HCT116 (cell line): ENCODE measurements around the gene SDK2. TPM values are rescaled to one million over a fixed set of nuclear protein-coding genes. Genes with fewer than 3 reads are reported as not detected.

Experiments
- ATAC-seq: fragments of 200-7000 bp; cut with Tn5 transposase; 2 replicates; pipeline ENCODE4 v1.9.1; 2020; ENCODE audit warnings: mild to moderate bottlenecking, moderate library complexity
- BruUV-seq: library from RNA; stranded (reverse); fragments of 400-500 nt; replicated peaks from 2 replicates; lab custom pipeline; 2021; lab: Mats Ljungman, UMichigan
- CTCF ChIA-PET: fragments of 300-600 bp; sonication (Branson Sonifier 250); formaldehyde crosslinking; loops from one replicate; lab custom pipeline; 2021; ENCODE audit warnings: antibody characterized with exemption; lab: Charles Lee
- POLR2A ChIA-PET: fragments of 300-600, 350-600 bp; sonication (Branson Sonifier 250); formaldehyde crosslinking; loops from one replicate; lab custom pipeline; 2021; ENCODE audit warnings: antibody characterized with exemption; lab: Charles Lee
- RAD21 ChIA-PET, 2 experiments: fragments of 300-600 bp; sonication (Branson Sonifier 250); formaldehyde crosslinking; loops; one replicate each; lab custom pipeline; 2023; ENCODE audit warnings: low total read pairs in 2 of 2; ENCODE audit not compliant: uncharacterized antibody in 2 of 2, unreplicated experiment in 2 of 2, low non-redundant PET in 1 of 2; lab: Charles Lee
- DNase-seq: peaks from one replicate; pipeline ENCODE4 v3.0.0-alpha.2; 2010; ENCODE audit warnings: low read depth, low spot score
- H2AFZ ChIP-seq: fragments of 200-600 bp; shearing (Covaris generic), sonication (generic); 2 replicates; pipeline ENCODE4 v1.6.1; 2017; ENCODE audit warnings: low read depth, mixed run types, mixed read lengths, antibody characterized with exemption, low read length; ENCODE audit not compliant: poor library complexity, severe bottlenecking
- H3K27ac ChIP-seq: 2 replicates; pipeline ENCODE4 v1.5.1; 2012; ENCODE audit warnings: low read depth, low read length
- H3K27me3 ChIP-seq: fragments of 200-600 bp; sonication (generic); 2 replicates; pipeline ENCODE4 v1.6.1; 2016; ENCODE audit warnings: mixed run types, low read length, mixed read lengths; ENCODE audit not compliant: insufficient read depth
- H3K36me3 ChIP-seq, 2 experiments: fragments of 200-500 bp in 1 of 2; fragments of 200-600 bp in 1 of 2; sonication (Bioruptor generic) in 1 of 2; sonication (generic) in 1 of 2; 2 replicates each; pipeline versions ENCODE4 v1.5.1 to v1.6.1; 2014 to 2016; ENCODE audit warnings: low read length in 2 of 2, inconsistent platforms in 1 of 2, mixed read lengths in 1 of 2, mixed run types in 1 of 2; ENCODE audit not compliant: insufficient read depth in 2 of 2, control insufficient read depth in 1 of 2
- H3K4me1 ChIP-seq, 2 experiments: fragments of 200-600 bp in 1 of 2; sonication (generic) in 1 of 2; 2 replicates each; pipeline versions ENCODE4 v1.5.1 to v1.6.1; 2012 to 2017; ENCODE audit warnings: low read length in 2 of 2, inconsistent platforms in 1 of 2, mild to moderate bottlenecking in 1 of 2, mixed read lengths in 1 of 2, mixed run types in 1 of 2, moderate library complexity in 1 of 2; ENCODE audit not compliant: insufficient read depth in 2 of 2, control insufficient read depth in 1 of 2
- H3K4me2 ChIP-seq: fragments of 200-600 bp; sonication (generic); 2 replicates; pipeline ENCODE4 v1.6.1; 2017; ENCODE audit warnings: mixed run types, low read length, mixed read lengths
- H3K4me3 ChIP-seq, 2 experiments: fragments of 200-600 bp in 1 of 2; sonication (generic) in 1 of 2; replicated peaks in 1 of 2; 2 replicates each; pipeline ENCODE4 v1.5.1; 2011 to 2016; ENCODE audit warnings: low read length in 2 of 2, control low read depth in 1 of 2, low read depth in 1 of 2, mild to moderate bottlenecking in 1 of 2, mixed read lengths in 1 of 2, mixed run types in 1 of 2
- H3K79me2 ChIP-seq: fragments of 200-600 bp; sonication (generic); 2 replicates; pipeline ENCODE4 v1.6.1; 2017; ENCODE audit warnings: mild to moderate bottlenecking, mixed run types, low read length, moderate library complexity, mixed read lengths; ENCODE audit not compliant: insufficient read depth
- H3K9ac ChIP-seq: fragments of 200-600 bp; sonication (generic); 2 replicates; pipeline ENCODE4 v1.6.1; 2016; ENCODE audit warnings: low read length, mixed read lengths
- H3K9me2 ChIP-seq: fragments of 200-600 bp; sonication (generic), shearing (Covaris generic); 2 replicates; pipeline ENCODE4 v1.6.1; 2017; ENCODE audit warnings: mixed run types, mild to moderate bottlenecking, moderate library complexity; ENCODE audit not compliant: insufficient read depth
- H3K9me3 ChIP-seq, 2 experiments: fragments of 200-500 bp in 1 of 2; fragments of 200-600 bp in 1 of 2; sonication (Bioruptor generic) in 1 of 2; sonication (generic) in 1 of 2; 2 replicates each; pipeline ENCODE4 v1.6.1; 2014 to 2017; ENCODE audit warnings: low read length in 2 of 2, mixed read lengths in 2 of 2, inconsistent platforms in 1 of 2, low read depth in 1 of 2, mild to moderate bottlenecking in 1 of 2, mixed run types in 1 of 2, moderate library complexity in 1 of 2; ENCODE audit not compliant: control insufficient read depth in 1 of 2, insufficient read depth in 1 of 2
- H4K20me1 ChIP-seq: fragments of 200-600 bp; sonication (generic), shearing (Covaris generic); 2 replicates; pipeline ENCODE4 v1.6.1; 2017; ENCODE audit warnings: mixed run types, mild to moderate bottlenecking, moderate library complexity; ENCODE audit not compliant: insufficient read depth
- ATF3 ChIP-seq: IDR thresholded peaks from 2 replicates; pipeline ENCODE4 v1.6.1; 2012
- CBX3 ChIP-seq: IDR thresholded peaks from 2 replicates; pipeline ENCODE4 v1.6.1; 2012; ENCODE audit warnings: low read depth
- EGR1 ChIP-seq: IDR thresholded peaks from 2 replicates; pipeline ENCODE4 v1.6.1; 2012; ENCODE audit warnings: low read depth
- ELF1 ChIP-seq: IDR thresholded peaks from 2 replicates; pipeline ENCODE4 v1.6.1; 2012; ENCODE audit warnings: low read depth, borderline replicate concordance
- EZH2phosphoT487 ChIP-seq: fragments of 200-600 bp; IDR thresholded peaks from 2 replicates; pipeline ENCODE4 v1.6.1; 2018; ENCODE audit warnings: antibody characterized with exemption, borderline replicate concordance
- FOSL1 ChIP-seq: IDR thresholded peaks from 2 replicates; pipeline ENCODE4 v1.6.1; 2012; ENCODE audit warnings: low read depth
- POLR2A ChIP-seq: IDR thresholded peaks from 2 replicates; pipeline ENCODE4 v1.7.0; 2011; ENCODE audit warnings: borderline replicate concordance; ENCODE audit not compliant: insufficient read depth, insufficient read length; ENCODE audit errors: extremely low read depth
- RAD21 ChIP-seq: IDR thresholded peaks from 2 replicates; pipeline ENCODE4 v1.6.1; 2012; ENCODE audit warnings: low read depth, mild to moderate bottlenecking
- SIN3A ChIP-seq: IDR thresholded peaks from 2 replicates; pipeline ENCODE4 v1.6.1; 2012; ENCODE audit warnings: low read depth
- SP1 ChIP-seq: IDR thresholded peaks from 2 replicates; pipeline ENCODE4 v1.6.1; 2012; ENCODE audit warnings: low read depth
- TCF7L2 ChIP-seq: IDR thresholded peaks from 2 replicates; pipeline ENCODE4 v1.7.0; 2011; ENCODE audit warnings: borderline replicate concordance, inconsistent platforms; ENCODE audit not compliant: insufficient read depth, insufficient read length; ENCODE audit errors: extremely low read depth
- ZFX ChIP-seq: fragments of 450-650 bp; IDR thresholded peaks from 2 replicates; pipeline ENCODE4 v1.6.1; 2017
- ZNF274 ChIP-seq: fragments of 200-500 bp; sonication (Bioruptor generic); IDR thresholded peaks from 2 replicates; pipeline ENCODE4 v1.6.1; 2014; ENCODE audit warnings: mild to moderate bottlenecking, low read depth, low read length, inconsistent platforms
- intact Hi-C: fragments of 100-400 bp; cut with micrococcal nuclease; formaldehyde crosslinking; loops from 2 replicates; pipeline ENCODE4 v1.10.0; 2022
- total RNA-seq: library from RNA; stranded (reverse); gene quantifications from one replicate; pipeline ENCODE4 v1.2.1, GENCODE V29; 2021; ENCODE audit not compliant: unreplicated experiment
- TF ChIP-seq, protein P1 (sequence below): IDR thresholded peaks from 2 replicates; pipeline ENCODE4 v1.6.1; 2012
- TF ChIP-seq, protein P2 (sequence below): IDR thresholded peaks from 2 replicates; pipeline ENCODE4 v1.6.1; 2012; ENCODE audit warnings: low read depth

The SDK2 gene
- total RNA-seq, 1 experiment from 2014 or later, result 0.10 TPM

DNA sequence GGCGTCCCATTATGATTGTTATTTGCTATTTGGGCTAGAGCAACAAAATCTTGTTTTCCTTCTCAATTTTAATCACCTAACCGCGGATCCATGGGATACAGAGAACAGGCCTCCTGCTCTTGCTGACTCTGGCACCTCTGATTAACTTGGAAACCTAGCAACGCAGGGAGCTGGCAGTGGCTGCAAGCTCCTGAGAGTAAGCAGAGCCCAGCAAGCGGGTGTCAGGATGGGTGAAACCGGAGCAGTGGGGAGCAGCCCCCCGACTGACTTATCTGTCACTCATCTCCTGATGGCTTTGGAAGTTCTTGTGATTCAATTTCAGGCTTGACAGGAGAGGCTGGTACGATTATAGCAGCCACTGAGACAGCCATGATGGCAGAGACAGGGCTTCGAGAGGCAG, 286.9 kb downstream of the SDK2 start:
- Histone ChIP-seq H3K9me2 (no peaks in the 10 kb centered on the region), H3K79me2 (no peaks in the 10 kb centered on the region), H2AFZ (no peak overlapping the region), H3K9ac (no peak overlapping the region), H3K9me3 (no peaks in the 10 kb centered on the region), H3K27ac (no peak overlapping the region), H3K36me3 (no peaks in the 10 kb centered on the region), H4K20me1 (no peaks in the 10 kb centered on the region), H3K4me2 (no peak overlapping the region), H3K27me3 (no peaks in the 10 kb centered on the region), H3K4me3 (no peak overlapping the region), H3K4me1 (peaks cover 14 to 21% of the 10 kb centered on the region in 2 experiments)
- ChIA-PET CTCF (no interaction called here), RAD21 (no interaction called here), POLR2A (no interaction called here)
- intact Hi-C loops, result no loop called here
- ATAC-seq (no peak), DNase-seq (no peak)
- no TSS peak for BruUV-seq
- TF ChIP-seq, protein P1, sequence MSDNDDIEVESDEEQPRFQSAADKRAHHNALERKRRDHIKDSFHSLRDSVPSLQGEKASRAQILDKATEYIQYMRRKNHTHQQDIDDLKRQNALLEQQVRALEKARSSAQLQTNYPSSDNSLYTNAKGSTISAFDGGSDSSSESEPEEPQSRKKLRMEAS, result no peak
- no peak for TF ChIP-seq POLR2A
- no peak for TF ChIP-seq TCF7L2
- TF ChIP-seq SP1, result no peak
- no peak for TF ChIP-seq CBX3
- TF ChIP-seq ELF1, result no peak
- TF ChIP-seq ATF3, result no peak
- TF ChIP-seq ZFX, result no peak
- no peak for TF ChIP-seq SIN3A
- no peak for TF ChIP-seq RAD21
- no peak for TF ChIP-seq EGR1

GRCh38 chr17:73356561-73357170, 287.6 kb downstream of the SDK2 start:
- CTCF ChIA-PET, result no interaction called here
- Histone ChIP-seq H3K9me2 (no peaks in the 10 kb centered on the region), H3K79me2 (no peaks in the 10 kb centered on the region), H3K4me2 (no peak overlapping the region), H3K36me3 (no peaks in the 10 kb centered on the region), H3K27me3 (no peaks in the 10 kb centered on the region)
- TF ChIP-seq, protein P2, sequence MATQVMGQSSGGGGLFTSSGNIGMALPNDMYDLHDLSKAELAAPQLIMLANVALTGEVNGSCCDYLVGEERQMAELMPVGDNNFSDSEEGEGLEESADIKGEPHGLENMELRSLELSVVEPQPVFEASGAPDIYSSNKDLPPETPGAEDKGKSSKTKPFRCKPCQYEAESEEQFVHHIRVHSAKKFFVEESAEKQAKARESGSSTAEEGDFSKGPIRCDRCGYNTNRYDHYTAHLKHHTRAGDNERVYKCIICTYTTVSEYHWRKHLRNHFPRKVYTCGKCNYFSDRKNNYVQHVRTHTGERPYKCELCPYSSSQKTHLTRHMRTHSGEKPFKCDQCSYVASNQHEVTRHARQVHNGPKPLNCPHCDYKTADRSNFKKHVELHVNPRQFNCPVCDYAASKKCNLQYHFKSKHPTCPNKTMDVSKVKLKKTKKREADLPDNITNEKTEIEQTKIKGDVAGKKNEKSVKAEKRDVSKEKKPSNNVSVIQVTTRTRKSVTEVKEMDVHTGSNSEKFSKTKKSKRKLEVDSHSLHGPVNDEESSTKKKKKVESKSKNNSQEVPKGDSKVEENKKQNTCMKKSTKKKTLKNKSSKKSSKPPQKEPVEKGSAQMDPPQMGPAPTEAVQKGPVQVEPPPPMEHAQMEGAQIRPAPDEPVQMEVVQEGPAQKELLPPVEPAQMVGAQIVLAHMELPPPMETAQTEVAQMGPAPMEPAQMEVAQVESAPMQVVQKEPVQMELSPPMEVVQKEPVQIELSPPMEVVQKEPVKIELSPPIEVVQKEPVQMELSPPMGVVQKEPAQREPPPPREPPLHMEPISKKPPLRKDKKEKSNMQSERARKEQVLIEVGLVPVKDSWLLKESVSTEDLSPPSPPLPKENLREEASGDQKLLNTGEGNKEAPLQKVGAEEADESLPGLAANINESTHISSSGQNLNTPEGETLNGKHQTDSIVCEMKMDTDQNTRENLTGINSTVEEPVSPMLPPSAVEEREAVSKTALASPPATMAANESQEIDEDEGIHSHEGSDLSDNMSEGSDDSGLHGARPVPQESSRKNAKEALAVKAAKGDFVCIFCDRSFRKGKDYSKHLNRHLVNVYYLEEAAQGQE, result no peak
- TF ChIP-seq FOSL1 (no peak), ZFX (no peak), ZNF274 (no peak), POLR2A (no peak), EZH2phosphoT487 (no peak)
- TF ChIP-seq, all 23 proteins: peak for 0
- RAD21 ChIA-PET, result no interaction called here
- H4K20me1 ChIP-seq, result no peaks in the 10 kb centered on the region
- no peak overlapping the region for H3K27ac ChIP-seq
- BruUV-seq, result no TSS peak
- ATAC-seq (no peak), DNase-seq (no peak)
- no peak overlapping the region for H3K4me3 ChIP-seq
- no peaks in the 10 kb centered on the region for H3K9me3 ChIP-seq
- POLR2A ChIA-PET, result no interaction called here
- intact Hi-C loops, result no loop called here
- H3K9ac ChIP-seq, result no peak overlapping the region
- H2AFZ ChIP-seq, result no peak overlapping the region
- H3K4me1 ChIP-seq, result peaks cover 14 to 21% of the 10 kb centered on the region in 2 experiments
